Skin of body (tissue), 2 donors: ENCODE measurements around the gene SLC12A4. TPM values are rescaled to one million over a fixed set of nuclear protein-coding genes. Genes with fewer than 3 reads are reported as not detected.
"Not testable (repeated sequence)": the region's sequence is repeated elsewhere in the genome, so short reads cannot be mapped to it uniquely, and the experiment has no call there.

Experiments
- DNase-seq: peaks from one replicate; lab custom pipeline; 2025; lab: John Stamatoyannopoulos, UW
- total RNA-seq: library from RNA; depleted of rRNA; stranded (reverse); fragments of >200 nt; gene quantifications from one replicate; pipeline ENCODE4 v1.2.3, GENCODE V29; 2014

Gene SLC12A4
- total RNA-seq, 1 donor from 2014 or later = 38.1 TPM

DNA sequence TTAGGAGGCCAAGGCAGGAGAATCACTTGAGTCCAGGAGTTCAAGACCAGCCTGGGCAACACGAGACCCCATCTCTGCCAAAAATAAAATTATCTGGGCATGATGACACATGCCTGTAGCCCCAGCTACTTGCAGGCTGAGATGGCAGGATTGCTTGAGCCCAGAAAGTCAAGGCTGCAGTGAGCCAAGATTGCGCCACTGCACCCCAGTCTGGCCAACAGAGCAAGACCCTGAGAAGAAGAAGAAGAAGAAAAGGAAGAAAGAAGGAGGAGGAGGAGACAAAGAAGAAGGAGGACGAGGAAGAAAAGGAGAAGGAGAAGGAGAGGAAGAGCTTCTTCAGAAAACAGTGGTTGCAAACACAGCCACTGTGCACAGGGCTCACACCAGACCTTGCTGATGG, 20.2 kb upstream of the SLC12A4 start:
- no peak for DNase-seq

DNA sequence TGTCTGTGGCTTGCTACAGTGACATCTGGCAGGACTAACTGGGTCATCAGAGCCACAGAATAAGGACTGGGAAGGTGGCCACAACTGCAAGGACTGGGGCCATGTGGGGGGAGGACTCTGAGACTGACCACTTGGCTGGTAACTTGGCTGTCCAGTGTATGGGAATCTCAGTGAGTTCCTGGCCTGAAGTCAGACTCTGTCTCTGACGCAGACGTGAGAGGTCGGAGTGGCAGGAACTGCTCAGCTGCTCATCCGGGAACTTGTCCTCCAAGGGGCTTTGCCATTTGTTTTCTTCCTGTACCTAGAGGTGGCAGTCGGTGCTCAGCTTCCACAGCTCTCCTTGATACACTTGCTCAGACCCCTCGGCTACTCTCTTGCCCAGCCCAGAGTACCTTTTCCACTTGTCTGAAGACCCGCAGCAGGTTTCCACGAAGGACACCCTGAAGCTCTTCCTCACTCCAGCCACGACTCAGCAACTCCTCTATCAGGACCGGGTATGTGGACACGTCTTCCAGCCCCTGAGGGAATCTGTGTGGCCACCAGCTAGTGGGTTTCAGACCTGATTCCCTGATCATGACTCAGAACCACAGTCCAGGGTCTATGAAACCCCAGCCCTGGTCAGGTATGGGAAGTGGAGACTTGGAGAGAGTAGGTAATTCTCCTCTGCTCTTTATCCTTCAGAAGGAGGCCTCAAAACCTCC, 19.2 kb upstream of the SLC12A4 start:
- no peak for DNase-seq

DNA sequence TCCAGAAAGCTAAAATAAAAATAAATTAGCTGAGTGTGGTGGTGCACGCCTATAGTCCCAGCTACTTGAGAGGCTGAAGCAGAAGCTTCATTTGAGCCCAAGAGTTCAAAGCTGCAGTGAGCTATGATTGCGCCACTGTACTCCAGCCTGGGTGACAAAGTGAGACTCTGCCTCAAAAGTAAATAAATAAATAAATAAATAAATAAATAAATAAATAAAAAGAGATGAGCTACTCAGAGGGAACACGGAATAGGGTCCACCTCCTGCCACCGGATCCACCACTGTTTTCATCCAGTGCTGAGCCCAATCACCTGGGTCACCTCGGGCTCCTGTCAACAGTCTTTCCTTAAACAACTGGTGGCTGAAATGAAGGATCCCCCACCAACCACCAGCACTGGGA, 18.5 kb upstream of the SLC12A4 start:
- no peak for DNase-seq

DNA sequence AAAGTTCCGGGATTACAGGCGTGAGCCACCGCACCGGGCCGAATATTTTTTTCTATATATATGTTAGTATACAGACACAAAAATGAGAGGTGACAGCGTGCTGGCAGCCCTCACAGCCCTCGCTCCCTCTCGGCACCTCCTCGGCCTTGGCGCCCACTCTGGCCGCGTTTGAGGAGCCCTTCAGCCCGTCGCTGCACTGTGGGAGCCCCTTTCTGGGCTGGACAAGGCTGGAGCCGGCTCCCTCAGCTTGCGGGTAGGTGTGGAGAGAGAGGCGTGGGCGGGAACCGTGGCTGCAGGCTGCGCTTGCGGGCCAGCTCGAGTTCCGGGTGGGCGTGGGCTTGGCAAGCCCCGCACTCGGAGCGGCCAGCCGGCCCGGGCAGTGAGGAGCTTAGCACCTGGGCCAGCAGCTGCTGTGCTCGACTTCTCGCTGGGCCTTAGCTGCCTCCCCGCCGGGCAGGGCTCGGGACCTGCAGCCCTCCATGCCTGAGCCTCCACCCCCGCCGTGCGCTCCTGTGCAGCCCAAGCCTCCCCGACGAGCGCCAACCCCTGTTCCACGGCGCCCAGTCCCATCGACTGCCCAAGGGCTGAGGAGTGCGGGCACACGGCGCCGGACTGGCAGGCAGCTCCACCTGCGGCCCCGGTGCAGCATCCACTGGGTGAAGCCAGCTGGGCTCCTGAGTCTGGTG, 13.7 kb upstream of the SLC12A4 start:
- DNase-seq = no peak

DNA sequence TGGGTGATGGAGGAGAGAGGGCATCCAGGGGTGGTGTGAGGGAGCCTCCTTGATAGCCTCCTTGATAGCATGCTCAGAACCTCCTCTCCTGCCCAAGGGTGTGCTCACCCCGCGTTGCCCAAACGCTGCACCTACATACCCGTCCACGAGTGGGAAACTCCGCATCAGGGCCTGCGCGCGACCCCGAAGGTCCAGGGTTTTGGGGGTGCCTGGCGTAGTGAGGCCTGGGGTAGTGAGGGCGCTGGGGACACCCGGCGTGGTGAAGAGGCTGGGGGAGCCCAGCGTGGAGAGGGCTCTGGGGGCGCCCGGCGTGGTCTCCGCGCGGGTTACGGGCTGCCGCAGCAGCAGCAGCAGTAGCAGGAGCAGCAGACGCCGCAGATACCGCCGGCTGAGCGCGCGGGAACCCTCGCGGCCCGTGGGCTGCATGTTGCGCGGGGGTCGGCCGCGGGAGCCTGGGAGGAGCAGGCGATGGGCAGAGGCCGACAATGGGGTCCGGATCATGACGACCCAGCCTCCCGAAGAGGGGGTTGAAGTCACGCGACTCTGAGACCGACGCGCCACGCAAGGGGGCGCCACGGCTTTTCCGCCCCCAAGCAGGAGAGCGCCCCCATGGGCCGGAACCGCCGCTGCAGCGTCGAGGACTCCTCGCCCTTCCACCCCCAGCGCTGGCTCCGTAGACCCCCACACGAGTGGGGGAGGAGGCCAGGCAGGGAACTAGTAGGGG, 11.7 kb upstream of the SLC12A4 start, which contains the start of gene DPEP3:
Gene DPEP3 (minus strand): TSS at position 545 of the 724 bp plus-strand sequence. CDS start 119 bp downstream, at position 426.
- no peak for DNase-seq

DNA sequence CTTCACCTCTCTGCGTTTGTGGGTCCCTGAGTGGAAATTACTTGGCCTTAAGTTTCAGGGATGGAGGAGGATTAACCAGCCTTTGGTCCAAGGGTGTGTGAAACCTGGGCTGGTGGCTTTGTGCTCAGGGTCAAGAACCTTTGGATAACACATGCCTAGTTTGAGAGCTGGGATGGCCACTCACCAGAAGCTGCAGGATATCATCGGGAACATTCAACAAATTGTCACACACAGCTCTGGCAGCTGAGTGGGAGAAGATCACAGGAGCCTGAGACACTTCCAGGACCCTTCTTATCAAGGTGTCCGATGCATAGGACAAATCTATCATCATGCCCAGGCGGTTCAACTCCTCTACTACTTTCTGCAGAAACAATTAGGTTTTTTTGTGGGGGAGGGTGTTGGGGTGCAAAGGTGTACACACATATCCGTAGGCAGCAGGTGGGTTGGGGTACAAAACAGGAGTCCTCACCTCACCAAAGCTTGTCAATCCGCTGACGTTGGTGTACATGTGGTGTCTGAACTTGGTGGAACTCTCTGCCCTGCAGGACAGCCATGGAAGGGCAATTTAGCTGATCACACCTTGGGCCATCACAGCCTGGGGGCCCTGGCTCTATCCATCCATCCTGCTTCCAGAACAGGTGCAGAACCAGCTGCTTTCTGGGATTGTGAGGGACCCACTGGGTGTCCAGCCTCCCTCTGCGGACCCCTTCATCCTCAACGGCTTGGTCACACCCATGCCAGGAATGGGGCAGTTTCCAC, 9.2 kb upstream of the SLC12A4 start:
- DNase-seq = no peak

DNA sequence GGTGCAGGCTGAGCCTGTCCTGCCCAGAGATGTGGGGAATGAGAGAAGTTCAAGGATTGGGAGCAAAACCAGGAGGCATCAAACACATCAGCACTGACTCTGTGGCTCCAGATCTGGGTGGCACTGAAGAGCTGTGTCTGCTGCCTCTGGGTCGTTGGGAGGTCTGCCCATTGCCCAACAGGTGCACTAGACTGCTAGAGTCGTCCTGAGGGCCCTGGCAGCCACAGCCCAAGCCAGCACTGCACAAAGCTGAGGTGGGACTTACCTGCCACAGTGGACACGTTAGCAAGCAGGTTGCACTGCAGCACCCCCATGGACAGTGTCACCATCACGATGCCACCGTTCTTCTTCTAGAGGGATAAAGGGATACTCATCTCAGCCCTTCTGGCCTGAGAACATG, 8.6 kb upstream of the SLC12A4 start:
- DNase-seq = no peak

DNA sequence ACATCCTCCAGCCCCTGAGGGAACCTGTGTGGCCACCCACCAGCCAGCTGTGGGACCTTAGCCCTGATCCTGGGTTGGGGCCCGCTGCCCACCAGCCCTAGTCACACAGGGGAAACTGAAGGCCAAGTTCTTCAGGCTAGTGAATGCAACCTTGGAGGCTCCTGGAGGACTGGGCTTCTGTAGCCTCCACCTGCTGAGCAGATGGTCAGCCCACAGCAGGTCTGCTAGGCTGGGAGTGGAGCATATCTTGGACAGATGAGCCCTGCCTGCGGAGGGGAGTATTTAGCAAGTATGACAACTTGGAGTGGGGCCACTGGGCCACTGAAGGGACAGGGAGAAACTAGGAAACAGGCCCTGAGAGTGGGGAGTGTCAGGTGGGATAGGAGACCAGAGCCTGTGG, 7.8 kb upstream of the SLC12A4 start:
- DNase-seq = no peak

DNA sequence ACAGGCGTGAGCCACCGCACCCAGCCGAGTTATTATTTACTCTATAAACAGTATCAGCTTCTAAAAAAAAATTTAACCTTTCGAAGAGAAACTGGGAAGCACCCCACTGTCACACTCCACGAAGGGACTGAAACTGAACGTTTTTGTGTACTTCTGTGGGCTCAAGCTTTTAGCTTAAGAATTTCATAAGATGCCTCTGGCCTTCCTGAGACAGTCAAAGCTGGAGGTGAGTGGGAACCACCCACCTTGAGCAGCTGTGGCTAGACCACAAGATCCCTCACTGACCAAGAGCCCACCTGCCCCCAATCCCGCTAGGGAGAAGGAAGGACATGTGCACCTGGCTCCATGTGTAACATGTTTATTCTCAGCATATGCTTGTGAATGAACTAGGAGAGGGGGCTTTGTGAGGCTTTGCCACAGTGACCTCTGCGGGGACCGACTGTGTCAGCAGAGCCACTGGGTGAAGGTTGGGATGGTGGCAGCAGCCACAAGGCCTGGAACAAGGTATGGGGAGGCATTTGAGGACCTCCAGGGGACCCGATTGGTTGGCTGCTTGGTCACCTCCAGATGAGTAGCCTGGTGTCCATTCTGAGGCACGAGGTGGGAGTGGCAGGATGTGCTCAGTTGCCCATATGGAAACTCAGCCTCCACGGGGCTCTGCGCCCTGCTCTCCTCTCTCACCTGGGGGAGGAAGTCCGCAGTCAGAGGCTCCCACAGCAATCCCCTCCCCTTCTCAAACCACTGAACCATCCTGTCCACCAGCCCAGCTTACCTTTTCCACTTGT, 7.1 kb upstream of the SLC12A4 start:
- no peak for DNase-seq

DNA sequence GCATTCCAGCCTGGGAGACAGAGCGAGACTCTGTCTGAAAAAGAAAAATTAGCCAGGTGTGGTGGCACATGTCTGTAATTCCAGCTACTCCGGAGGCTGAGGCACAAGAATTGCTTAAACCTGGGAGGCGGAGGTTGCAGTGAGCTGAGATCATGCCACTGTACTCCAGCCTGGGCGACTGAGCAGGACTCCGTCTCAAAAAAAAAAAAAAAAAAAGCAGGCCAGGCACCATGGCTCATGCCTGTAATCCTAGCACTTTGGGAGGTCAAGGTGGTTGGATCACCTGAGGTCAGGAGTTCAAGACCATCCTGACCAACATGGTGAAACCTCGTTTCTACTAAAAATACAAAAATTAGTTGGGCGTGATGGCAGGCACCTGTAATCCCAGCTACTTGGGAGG, 3.8 kb upstream of the SLC12A4 start:
- DNase-seq = not testable (repeated sequence)

DNA sequence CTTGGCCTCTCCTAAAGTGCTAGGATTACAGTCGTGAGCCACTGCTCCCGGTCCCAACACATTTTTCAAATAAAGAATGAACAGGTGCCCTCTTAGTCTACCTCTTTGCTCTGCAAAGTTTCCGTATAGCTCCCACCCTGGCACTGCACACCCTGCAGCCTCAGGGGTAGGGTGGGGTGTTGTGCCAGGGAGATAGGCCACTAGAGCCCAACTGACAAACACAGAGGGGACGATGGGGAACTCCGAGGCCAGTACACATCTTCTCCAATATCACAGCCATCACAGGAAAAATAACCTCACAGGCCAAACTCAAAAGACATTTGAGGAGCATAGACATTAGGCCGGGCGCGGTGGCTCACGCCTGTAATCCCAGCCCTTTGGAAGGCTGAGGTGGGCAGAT, 2.7 kb upstream of the SLC12A4 start:
- DNase-seq = no peak

DNA sequence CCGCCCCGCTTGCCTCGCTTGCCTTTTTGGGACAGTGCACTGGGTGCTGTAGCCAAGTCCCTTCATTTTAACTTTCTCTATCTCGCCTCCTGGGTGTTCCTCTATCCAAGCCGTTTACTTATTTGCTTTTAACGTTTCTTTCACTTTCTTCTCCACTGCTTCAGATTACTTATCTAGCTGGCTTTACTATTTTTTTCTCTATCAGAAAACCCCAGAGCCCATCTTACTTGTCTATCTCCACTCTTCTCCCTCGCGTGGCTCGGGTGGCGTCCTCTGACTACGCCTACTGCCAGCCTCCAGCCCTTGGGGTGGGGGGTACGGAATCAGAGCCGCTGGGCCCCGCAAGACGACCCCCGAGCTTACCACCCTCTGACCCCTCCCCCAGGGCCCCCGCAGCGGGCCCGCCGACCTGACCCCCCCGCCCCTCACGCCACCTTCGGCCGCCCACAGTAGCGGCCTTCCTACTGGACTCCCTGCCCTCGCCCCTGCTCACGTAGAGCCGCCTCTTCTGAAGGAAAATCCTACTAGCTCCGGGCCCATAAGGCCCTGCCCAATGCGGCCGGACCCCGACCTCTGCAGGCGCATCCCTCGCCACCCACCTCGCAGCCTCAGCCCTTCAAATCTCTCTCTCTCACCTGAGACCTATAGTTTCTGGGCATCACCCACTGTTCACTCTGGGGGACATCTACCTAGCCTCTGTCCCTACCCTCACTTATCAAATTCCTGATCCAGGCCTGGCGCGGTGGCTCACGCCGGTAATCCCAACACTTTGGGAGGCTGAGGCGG, 1.0 kb upstream of the SLC12A4 start:
- no peak for DNase-seq

DNA sequence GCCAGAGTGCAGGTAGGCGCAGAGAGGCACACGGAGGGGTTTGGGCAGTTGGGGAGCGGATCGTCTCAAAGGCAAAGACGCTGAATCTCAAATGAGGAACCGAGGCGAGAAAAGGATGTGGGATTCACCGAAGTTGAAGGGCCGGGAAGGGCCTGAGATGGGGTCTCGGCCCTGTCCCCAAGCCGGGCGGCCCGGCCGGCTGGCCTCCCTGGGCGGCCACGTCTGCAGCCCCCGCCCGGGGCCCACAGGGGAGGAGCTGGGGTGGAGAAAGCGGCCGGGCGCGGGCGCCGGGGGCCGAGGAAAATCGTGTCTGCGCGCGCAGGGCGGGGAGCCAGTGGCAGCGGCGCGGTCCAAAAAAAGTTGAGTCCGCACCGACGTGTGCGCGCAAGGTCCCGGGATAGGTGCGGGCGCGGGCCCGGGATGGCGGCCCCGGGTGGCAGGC, 458 bp downstream of the SLC12A4 start:
- DNase-seq = no peak

DNA sequence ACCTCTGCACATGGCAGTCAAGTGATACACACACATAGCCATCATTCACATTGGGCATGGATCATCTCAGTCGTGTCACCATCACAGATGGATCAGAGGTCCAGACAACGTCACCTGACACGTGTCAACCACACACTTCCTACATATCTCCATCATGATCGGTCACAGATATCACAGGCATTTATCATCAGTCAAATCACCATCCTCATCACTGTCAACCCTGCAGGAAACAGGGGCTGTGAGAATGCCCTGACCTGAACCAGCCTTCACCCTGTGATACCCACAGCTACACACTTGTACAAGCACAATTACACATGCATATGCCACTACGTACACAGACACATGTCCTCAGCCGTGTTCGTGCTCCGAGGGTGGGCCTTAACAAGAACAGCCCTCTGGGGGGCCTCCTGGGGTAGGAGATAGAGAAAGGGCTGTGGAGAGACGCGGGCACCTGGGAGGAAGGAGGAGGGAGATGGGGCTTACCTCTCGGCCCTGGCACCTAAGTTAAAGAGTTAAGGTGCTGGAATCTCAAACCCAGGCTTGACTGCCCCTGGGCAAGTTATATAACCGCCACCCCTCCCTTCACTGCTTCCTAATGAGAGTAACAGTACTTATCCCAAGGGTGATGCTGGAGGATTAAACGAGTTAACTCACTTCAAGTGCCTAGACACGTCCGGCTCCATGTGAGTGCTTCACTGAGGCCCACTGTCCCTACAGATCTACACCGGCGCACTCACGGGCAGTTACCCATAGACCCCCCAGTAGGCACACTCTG, 1.1 kb downstream of the SLC12A4 start:
- DNase-seq = no peak

DNA sequence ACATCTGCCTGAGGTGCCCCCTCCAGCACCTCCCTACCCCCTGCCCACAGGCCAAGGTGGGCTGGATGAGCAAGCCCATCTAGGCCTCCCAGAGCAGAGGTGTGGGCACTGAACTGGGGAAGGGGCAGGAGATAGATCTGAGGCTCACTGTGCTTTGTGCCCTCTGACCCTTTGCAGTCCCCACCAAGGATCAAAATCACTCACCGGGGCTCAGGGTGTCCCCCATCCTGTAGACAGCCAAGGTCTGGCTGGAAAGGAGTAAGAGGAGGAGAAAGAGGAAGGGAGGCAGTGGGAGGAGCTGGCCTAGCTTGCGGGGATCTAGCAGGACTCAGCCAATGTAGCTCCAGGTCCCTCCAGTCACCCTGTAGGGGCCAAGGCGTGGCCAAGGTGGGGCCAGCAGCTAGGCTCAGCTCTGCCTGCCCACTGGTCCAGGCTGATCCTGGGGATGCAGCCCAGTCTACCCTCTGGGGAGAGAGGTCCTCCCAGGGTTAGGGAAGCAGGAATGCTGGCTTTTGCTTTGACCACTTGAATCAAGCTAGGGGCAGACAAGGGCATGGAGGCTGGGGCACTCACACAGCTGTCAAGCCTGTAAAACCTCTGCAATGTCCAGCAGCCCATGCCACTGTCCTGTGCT, 1.8 kb downstream of the SLC12A4 start:
- no peak for DNase-seq

DNA sequence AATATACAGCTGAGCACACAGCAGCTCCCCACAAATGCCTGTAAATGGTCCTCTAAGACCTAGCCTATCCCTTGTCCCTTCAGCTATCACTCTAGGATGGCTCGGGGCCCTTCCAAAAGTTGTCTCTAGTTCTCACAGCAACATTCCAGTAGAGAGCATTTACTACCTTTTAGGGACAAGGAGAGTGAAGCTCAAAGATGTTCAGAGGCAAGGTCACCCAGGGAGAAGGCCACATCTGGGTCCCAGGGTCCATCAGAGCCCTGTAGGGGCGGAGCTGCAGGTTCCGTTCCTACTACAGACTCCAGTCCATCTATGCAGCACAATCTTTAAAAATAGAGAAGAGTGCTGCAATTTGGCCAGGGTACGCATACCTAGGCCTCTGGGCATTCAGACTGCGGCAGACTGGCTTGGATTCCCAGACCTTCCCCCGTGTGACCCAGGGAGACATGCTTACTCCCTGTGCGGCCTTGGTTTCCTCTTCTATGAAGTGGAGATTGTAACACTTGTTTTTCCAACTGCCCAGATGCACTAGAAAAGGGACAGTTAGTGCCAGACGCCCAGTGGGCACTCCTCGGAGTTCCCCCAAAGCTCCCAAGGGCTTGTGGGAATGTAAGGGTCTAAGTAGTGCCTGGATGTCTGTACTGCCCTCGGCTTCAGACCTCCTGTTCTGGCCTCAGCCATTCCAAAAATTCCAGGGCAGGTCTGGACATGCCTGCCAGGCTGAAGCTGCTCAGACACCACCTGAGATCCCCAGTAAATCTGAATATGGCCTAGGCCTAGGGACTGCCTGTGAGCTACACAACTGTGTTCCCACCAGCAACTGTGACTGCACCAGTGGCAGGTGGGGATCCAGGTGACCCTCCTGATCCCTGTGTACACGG, 2.5 kb downstream of the SLC12A4 start:
- no peak for DNase-seq

DNA sequence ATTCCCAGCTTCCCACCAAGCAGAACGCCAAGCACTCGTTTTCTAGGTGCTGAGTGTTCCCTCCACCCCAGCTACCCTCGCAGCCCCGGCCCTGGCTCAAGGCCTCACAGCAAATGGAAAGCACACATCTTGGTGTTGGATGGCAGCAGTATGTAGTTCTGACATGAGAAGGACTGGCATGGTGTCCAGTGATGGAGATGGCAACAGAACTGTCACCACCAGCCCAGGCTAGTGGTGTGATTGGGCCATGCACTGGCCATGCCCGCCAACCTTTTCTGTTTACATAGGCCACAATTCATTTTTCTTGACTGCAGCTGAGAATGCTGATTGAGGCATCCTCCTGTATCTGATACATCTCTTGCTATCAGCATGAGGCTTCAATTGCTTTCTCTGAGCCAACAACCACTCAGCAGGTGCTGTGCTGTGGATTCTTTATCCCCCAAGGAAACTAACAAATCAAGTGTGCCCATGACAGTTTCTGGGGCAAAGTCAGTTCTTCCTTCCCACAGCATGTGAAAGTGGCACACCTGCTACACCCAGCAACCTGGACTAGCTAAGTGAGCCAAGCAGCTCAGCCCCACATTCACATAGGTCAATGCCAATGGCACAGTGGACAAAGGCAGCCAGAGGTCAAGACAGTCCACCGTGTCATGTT, 3.8 kb downstream of the SLC12A4 start:
- no peak for DNase-seq
